GM12865 (cell line): Measurements from ENCODE around the gene PDGFC.
A peak's percentile ranks its signal among the peaks of the same experiment; 100 is the strongest.

ENCODE experiments used
- DNase-seq: peaks from one replicate; pipeline ENCODE4 v3.0.0; 2010; ENCODE audit warnings: low read depth
- H3K4me3 ChIP-seq: 2 replicates; pipeline ENCODE4 v1.5.1; 2011; ENCODE audit warnings: mild to moderate bottlenecking, low read depth, low read length, control low read depth
- TF ChIP-seq, protein P1 (sequence below): IDR thresholded peaks from 2 replicates; pipeline ENCODE4 v1.5.1; 2011; ENCODE audit warnings: low read length, control low read depth, low read depth, inconsistent platforms; ENCODE audit not compliant: insufficient read depth; ENCODE audit errors: missing control alignments

PDGFC gene

DNA sequence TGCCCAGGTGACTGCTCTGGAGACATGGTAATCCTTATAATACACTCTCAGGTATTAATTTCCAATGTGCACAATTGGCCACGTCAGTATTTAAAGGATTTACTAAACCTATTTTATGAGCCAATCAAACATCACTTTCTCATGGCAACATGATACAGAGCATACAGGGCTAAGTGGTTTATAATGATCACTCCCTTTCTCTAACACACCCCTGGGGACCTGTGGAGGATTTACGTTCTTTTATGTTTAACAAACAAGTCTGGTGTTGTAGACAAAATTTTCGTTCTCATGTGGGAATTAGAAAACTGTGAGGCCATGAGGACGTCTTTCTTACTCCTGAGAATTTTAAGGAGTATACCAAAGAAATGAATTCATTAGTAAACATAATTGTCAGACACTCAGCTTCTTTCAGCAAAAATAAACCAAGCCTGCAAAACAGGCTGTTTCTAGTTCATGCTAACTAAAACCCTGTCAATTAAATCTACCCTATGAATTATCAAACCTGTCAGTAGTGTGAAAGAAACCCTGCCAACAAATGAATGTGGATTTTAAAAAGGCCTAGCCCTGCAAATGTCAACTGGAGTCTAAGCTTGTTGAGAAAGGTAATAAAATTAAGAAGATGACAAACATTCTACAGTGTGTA is 155.8 kb downstream of the PDGFC start:
- no peak overlapping the region for H3K4me3 ChIP-seq
- DNase-seq, result no peak
- TF ChIP-seq, protein P1, sequence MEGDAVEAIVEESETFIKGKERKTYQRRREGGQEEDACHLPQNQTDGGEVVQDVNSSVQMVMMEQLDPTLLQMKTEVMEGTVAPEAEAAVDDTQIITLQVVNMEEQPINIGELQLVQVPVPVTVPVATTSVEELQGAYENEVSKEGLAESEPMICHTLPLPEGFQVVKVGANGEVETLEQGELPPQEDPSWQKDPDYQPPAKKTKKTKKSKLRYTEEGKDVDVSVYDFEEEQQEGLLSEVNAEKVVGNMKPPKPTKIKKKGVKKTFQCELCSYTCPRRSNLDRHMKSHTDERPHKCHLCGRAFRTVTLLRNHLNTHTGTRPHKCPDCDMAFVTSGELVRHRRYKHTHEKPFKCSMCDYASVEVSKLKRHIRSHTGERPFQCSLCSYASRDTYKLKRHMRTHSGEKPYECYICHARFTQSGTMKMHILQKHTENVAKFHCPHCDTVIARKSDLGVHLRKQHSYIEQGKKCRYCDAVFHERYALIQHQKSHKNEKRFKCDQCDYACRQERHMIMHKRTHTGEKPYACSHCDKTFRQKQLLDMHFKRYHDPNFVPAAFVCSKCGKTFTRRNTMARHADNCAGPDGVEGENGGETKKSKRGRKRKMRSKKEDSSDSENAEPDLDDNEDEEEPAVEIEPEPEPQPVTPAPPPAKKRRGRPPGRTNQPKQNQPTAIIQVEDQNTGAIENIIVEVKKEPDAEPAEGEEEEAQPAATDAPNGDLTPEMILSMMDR, result no peak

DNA sequence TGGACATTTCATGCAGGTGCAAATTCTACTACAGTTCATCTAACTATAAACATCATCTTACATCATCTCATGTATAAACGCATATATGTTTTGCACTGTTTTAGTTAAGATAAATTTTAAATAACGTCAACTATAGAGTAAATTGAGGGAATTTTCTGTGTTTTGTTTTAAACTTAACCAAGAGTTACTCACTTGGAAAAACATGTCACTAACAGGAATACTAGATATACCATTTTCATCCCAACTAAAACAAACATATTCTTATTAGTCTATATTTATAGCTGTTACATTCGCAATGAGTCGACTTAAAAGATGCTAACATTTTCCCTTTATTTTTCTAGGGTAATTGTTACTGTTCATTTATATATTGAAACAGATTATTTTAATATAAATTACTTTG is 159.6 kb downstream of the PDGFC start:
- TF ChIP-seq, protein P1, result no peak
- DNase-seq, result no peak
- no peak overlapping the region for H3K4me3 ChIP-seq

DNA sequence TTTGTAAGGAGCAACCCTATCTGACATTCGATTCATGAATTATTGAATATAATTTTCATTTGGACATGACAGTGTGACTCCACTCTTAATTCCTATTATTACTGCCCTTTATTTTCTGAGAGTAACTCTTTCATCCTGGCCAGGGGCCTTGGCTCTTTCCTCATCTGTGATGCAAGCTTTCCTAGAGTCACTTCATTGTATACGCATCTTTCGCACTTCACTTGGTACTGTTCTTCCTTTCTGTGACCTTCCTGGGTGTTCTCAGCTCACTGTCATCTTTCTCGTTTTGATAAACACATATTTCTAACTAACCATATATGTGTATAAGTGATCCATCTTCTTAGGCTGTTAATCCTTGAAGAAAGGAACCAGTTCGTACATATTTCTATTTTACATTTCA is 160.3 kb downstream of the PDGFC start:
- no peak overlapping the region for H3K4me3 ChIP-seq
- TF ChIP-seq, protein P1, result no peak
- no peak for DNase-seq

DNA sequence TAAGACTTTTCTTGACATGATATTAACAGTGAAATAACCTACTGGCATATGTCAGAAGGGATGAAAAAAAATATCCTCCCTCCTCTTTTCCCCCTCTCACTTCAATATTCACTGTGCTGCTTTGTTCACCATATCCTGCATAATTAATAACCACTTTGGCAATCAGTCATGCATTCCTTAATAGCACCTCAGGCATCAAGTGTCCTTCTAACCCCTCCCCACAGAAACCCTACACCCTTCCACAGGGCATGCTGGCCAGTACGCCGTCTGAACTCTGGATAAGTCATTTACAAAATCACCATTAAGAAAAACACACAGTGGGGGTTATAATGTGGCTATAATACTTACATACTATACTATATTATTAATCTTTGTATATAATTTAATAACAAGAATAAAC is 165.9 kb downstream of the PDGFC start:
- DNase-seq, result no peak
- TF ChIP-seq, protein P1, result no peak
- H3K4me3 ChIP-seq, result no peak overlapping the region

DNA sequence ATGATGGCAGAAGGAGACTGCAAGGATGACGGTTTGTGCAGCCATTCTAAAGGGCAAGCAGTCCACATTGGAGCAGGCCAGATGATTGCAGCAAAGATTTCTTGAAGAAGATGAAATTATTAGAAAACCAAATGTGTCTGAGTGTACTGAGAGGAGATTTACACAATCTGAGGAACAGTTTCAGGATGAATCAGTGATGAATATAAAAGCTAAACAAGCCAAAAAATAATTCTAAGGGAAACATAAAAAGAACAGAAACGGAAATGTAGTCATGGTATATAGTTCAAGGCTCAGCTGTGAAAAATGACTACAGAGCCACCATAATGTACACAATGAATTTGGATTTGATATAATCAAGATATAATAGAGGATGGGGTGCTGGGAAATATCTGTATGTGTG is 168.5 kb downstream of the PDGFC start:
- no peak overlapping the region for H3K4me3 ChIP-seq
- DNase-seq, result no peak
- TF ChIP-seq, protein P1, result no peak

DNA sequence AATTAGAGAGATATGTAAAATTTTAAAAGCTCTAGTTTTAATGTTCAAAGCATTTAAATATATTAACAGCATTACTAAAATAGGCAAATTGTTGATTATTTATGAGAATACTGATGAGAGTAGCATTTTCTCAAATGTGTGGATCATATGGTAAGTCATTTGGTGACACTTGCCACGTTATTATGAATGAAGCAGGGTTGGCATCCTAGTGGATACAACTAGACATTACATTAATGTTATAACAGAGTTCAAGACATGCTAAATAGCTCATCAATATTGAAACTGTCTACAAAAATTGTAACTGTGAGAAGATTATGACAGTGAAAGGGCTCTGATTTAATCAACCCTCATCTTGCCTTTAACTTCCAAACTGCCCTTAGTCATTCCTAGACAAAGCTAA is 171.1 kb downstream of the PDGFC start:
- H3K4me3 ChIP-seq, result no peak overlapping the region
- peak; percentile 5 for DNase-seq
- TF ChIP-seq, protein P1, result no peak

DNA sequence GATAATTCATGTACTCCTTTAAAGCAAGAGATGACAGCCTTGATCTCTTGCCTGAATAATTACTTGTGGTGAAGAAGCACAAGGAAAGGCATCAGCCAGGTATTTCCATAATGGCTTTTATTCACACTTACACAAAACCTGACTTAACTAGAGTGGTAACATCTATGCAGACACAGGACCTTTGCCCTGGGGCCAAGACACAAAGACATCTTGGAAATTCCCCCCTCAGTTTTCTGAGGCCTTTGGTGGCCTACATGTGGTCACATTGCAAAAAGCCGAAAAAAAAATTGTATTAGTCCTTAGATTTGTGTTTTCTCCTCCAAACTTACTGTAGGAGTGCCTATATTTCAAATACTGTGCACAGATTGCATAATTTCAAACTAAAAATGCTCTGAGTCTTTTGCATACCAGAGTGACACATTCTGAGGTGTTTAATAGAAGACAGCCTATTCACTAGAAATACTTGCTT is 172.4 kb downstream of the PDGFC start:
- TF ChIP-seq, protein P1, result no peak
- no peak overlapping the region for H3K4me3 ChIP-seq
- no peak for DNase-seq
